ENCODE measurements around the gene IGLL5.
A peak's percentile ranks its signal among the peaks of the same experiment; 100 is the strongest.

Gene IGLL5

DNA sequence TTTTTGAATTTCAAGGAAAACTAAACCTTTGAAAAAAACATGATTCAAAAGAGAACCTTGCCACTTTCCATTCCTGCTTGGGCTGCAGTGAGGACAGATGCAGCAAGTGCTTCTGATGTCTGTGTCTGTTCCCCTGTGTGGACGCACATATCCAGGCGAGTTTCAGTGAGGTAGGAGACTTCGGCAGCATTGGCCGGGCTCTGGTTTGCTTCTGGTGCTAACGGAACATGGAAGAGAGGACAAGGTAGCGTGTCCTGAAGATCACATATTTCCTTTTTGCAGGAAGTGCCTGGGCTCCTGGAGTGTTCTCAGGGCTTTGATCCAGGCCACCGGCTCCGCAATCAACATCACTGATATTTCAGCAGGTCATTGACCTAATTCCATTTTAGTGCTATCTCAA is 33.1 kb upstream of the IGLL5 start:
- ATAC-seq (replicated peaks) (no peak), DNase-seq (no peak)
- Mint-ChIP-seq H3K36me3 (ENCODE audit: insufficient read depth) (no peaks in the 10 kb centered on the region), H3K27ac (no peak overlapping the region), H3K4me1 (ENCODE audit: low read depth in 2 of 2) (peaks cover 20 to 21% of the 10 kb centered on the region in 2 donors), H3K27me3 (no peaks in the 10 kb centered on the region), H3K4me3 (no peak overlapping the region), H3K9me3 (no peaks in the 10 kb centered on the region)

GRCh38 chr22:22855085-22855484 is 32.5 kb upstream of the IGLL5 start:
- Mint-ChIP-seq H3K9me3 (no peaks in the 10 kb centered on the region), H3K36me3 (ENCODE audit: insufficient read depth) (no peaks in the 10 kb centered on the region), H3K27ac (peak overlapping the region in 1 of 2 donors; percentile 44), H3K27me3 (no peaks in the 10 kb centered on the region), H3K4me1 (ENCODE audit: low read depth in 2 of 2) (peaks cover 18 to 20% of the 10 kb centered on the region in 2 donors), H3K4me3 (no peak overlapping the region)
- no peak for ATAC-seq (replicated peaks)
- no peak for DNase-seq

DNA sequence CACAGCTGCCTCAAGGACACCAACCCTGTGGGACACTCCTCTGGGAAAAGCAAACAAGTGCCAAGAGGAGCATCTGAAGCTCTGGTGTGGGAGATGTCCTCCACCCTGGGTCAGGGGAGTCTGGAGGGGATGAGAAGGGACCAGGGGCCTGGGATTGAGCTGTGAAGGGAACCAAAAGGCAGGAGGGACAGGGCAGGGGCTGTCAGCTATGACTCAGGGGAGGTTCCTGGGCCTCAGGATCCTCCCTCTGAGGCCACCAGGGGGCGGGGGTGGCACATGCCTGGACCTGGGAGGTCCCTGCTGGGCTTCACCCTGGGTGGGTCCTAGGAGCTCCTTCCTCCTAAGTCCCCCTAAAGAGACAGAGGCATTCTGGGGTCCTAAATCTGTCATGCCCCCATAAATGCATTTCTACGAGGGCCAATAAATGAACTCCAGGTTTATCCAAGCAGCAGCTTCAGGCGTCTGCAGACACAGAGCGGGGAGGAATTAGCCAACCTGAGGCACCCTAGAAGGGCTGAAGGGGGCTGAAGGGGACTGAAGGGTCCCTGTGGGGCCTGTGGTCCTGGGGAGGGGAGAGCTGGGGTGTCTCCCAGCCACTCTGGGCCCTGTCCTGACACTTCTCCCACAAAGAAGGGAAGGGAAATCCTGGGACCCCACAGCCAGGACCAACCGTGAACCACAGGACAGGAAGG is 31.9 kb upstream of the IGLL5 start:
- H3K4me1 Mint-ChIP-seq (ENCODE audit: low read depth in 2 of 2): peaks cover 17 to 20% of the 10 kb centered on the region in 2 donors
- H3K9me3 Mint-ChIP-seq: no peaks in the 10 kb centered on the region
- ATAC-seq (replicated peaks) (peak; percentile 76), DNase-seq (peak; percentile 19 to 40 (median 26))
- H3K27me3 Mint-ChIP-seq: no peaks in the 10 kb centered on the region
- H3K27ac Mint-ChIP-seq: peak overlapping the region; percentile 35 to 44
- H3K36me3 Mint-ChIP-seq (ENCODE audit: insufficient read depth): no peaks in the 10 kb centered on the region
- H3K4me3 Mint-ChIP-seq: peak overlapping the region in 1 of 2 donors; percentile 5

DNA sequence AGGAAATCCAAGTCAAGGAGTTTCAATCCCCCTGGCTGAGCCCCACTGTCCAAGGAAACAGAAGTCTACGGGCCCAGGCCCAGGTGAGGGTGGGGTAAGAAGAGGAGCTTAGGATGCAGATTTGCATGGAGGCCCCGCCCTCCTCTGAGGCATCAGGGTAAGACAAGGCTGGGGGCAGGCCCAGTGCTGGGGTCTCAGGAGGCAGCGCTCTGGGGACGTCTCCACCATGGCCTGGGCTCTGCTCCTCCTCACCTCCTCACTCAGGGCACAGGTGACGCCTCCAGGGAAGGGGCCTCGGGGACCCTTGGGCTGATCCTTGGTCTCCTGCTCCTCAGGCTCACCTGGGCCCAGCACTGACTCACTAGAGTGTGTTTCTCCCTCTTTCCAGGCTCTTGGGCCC is 31.3 kb upstream of the IGLL5 start:
- Mint-ChIP-seq H3K4me3 (no peak overlapping the region), H3K9me3 (no peaks in the 10 kb centered on the region), H3K4me1 (ENCODE audit: low read depth in 2 of 2) (peaks cover 16 to 20% of the 10 kb centered on the region in 2 donors), H3K27me3 (no peaks in the 10 kb centered on the region), H3K27ac (peak overlapping the region in 1 of 2 donors; percentile 77), H3K36me3 (ENCODE audit: insufficient read depth) (no peaks in the 10 kb centered on the region)
- DNase-seq (no peak), ATAC-seq (replicated peaks) (no peak)

- peak overlapping the region in 1 of 2 donors; percentile 77 for H3K27ac Mint-ChIP-seq
- ATAC-seq (replicated peaks) (no peak), DNase-seq (no peak)
- H3K27me3 Mint-ChIP-seq: no peaks in the 10 kb centered on the region
- no peaks in the 10 kb centered on the region for H3K9me3 Mint-ChIP-seq
- no peaks in the 10 kb centered on the region for H3K36me3 Mint-ChIP-seq (ENCODE audit: insufficient read depth)
- no peak overlapping the region for H3K4me3 Mint-ChIP-seq
- H3K4me1 Mint-ChIP-seq (ENCODE audit: low read depth in 2 of 2): peaks cover 16 to 20% of the 10 kb centered on the region in 2 donors
These were observed 30.6 kb upstream of the IGLL5 start for GRCh38 chr22:22856885-22857606.

DNA sequence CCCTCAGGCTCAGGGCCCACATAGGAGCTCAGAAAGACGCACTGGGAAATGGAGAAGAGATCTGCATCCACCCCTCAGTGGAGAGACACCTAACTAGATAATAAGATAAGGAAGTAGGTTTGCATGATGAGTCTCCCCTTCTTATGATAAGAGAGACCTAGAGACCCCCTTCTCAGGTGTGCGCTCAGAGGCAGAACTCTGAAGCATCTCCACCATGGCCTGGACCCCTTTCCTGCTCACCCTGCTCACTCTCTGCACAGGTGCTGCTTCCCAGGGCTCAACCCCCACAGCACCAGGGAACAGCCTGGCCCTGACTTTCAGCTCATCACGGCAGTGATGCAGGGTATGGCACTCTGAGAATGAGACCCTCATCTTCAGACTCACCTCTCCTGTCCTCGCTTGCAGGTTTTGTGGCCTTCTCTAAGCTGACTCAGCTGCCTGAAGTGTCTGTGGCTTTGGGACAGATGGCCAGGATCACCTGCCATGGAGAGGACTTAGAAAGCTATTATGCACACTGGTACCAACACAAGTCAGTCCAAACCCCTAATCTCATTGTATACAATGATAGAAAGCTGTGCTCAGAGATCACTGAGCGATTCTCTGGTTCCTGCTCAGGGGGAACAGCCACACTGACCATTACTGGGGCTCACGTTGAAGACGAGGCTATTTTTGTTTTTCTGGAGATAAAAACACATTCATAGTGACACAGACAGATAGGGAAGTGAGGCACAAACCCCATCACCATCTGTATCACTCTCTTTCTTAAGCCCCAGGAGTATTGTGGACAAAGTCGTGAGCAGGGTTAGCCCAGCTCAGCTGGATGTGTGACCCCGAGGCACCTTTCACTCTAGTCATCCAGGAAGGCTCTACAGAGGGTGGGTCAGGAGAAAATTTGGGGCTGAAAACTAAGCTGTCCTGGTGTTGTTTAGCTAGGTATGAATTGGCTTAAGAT is 29.7 kb upstream of the IGLL5 start:
- no peak for ATAC-seq (replicated peaks)
- no peaks in the 10 kb centered on the region for H3K27me3 Mint-ChIP-seq
- no peak overlapping the region for H3K27ac Mint-ChIP-seq
- H3K4me1 Mint-ChIP-seq (ENCODE audit: low read depth in 2 of 2): peaks cover 16 to 19% of the 10 kb centered on the region in 2 donors
- H3K9me3 Mint-ChIP-seq: no peaks in the 10 kb centered on the region
- no peak overlapping the region for H3K4me3 Mint-ChIP-seq
- H3K36me3 Mint-ChIP-seq (ENCODE audit: insufficient read depth): no peaks in the 10 kb centered on the region
- DNase-seq: no peak

- Mint-ChIP-seq H3K27ac (no peak overlapping the region), H3K27me3 (no peaks in the 10 kb centered on the region), H3K4me1 (ENCODE audit: low read depth in 2 of 2) (peaks cover 17 to 18% of the 10 kb centered on the region in 2 donors), H3K36me3 (ENCODE audit: insufficient read depth) (no peaks in the 10 kb centered on the region), H3K4me3 (no peak overlapping the region), H3K9me3 (peaks cover 0 to 6% of the 10 kb centered on the region in 2 donors)
- DNase-seq (no peak), ATAC-seq (replicated peaks) (no peak)
These were observed 29.1 kb upstream of the IGLL5 start for GRCh38 chr22:22858559-22858937.

DNA sequence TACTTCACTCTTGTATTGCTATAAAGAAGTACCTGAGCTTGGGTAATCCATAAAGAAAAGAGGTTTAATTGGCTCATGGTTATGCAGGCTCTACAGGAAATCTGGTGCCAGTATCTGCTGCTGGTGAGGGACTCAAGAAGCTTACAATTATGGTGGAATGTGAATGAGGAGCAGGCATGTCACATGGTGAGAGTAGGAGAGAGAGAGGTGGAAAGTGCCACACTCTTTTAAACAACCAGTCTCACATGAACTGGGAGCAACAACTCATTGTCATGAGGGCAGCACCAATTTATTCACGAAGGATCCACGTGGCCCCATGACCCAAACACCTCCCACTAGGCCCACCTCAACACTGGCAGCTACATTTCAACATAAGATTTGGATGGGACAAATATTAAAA is 24.6 kb upstream of the IGLL5 start:
- ATAC-seq (replicated peaks) (no peak), DNase-seq (no peak)
- peaks cover 4 to 15% of the 10 kb centered on the region in 2 donors for H3K9me3 Mint-ChIP-seq
- H3K4me3 Mint-ChIP-seq: no peak overlapping the region
- H3K36me3 Mint-ChIP-seq (ENCODE audit: insufficient read depth): peaks cover 5% of the 10 kb centered on the region
- H3K4me1 Mint-ChIP-seq (ENCODE audit: low read depth in 2 of 2): peaks cover 33 to 45% of the 10 kb centered on the region in 2 donors
- no peaks in the 10 kb centered on the region for H3K27me3 Mint-ChIP-seq
- peak overlapping the region in 1 of 2 donors; percentile 96 for H3K27ac Mint-ChIP-seq

DNA sequence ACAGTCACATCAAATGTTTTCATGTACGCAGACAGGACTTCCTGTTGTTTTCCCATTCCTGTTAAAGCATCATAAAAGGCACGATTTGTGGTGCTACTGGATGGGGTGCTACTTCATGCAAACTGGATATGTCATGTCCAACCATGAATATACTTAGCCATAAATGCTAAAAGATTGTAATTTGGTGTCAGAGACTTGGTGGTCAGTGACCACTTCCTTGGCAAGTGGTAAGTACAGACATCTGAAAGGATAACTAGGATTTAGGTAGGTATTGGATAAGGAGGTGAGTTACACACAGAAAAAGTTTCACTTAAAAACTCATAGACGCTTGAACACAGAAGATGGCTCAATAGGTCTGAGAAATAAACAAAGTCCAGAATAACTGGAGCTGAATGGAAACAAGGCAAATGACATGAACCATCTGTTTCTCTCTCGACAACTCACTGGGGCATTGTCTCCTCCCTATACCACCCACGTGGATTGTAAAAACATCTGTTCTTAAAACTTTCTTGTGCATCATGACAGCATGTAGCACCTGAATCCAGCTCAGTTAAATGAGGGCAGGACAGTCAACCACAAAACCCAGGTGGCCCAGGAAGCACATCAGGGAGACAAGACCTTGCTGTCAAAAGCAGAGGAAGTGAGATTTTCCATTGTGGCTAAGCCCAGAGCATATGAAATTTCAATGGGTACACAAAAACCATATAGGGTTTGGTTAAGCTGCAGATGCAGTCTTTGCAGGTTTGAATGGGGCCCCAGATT is 22.1 kb upstream of the IGLL5 start:
- DNase-seq: peak in 1 of 3 experiments; percentile 26
- H3K36me3 Mint-ChIP-seq (ENCODE audit: insufficient read depth): peaks cover 5% of the 10 kb centered on the region
- H3K27me3 Mint-ChIP-seq: no peaks in the 10 kb centered on the region
- H3K4me1 Mint-ChIP-seq (ENCODE audit: low read depth in 2 of 2): peaks cover 37 to 50% of the 10 kb centered on the region in 2 donors
- peaks cover 4 to 15% of the 10 kb centered on the region in 2 donors for H3K9me3 Mint-ChIP-seq
- peak overlapping the region; percentile 85 to 96 for H3K27ac Mint-ChIP-seq
- peak overlapping the region; percentile 10 to 58 for H3K4me3 Mint-ChIP-seq
- peak; percentile 84 for ATAC-seq (replicated peaks)

DNA sequence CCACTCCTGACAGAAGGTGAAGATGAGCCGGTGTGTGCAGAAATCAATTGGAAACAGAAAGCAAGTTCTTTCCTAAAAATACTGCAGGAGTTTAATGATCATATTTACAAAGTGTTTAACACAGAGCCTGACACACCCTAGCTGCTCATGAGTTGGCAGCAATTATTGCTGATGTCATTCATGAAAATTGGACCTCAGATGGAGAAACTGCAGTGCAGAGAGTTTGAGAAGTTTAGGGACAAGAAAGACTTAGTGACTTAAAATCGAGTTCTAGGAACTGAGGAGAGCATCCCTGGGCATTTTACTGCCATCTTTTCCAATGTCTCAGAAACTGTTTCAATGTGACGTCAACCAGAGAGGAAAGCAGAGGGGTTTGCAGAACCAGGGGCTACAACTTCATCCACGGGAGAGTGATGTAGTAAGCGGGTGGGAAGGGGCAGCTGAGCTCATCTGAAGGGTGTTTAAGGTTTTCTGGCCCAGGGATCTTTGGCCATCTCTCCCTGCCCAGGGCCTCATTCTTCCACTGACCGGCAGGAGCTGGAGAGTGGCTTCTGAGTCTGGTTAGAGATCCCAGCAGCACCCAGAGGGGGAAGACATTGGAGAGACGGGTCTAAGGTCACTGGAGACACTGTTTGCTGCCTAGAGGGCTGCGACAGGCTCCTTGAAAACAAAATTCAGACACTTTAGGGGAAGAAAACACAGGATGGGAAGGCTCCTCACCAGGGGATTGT is 21.1 kb upstream of the IGLL5 start:
- peaks cover 44 to 58% of the 10 kb centered on the region in 2 donors for H3K4me1 Mint-ChIP-seq (ENCODE audit: low read depth in 2 of 2)
- H3K36me3 Mint-ChIP-seq (ENCODE audit: insufficient read depth): peaks cover 5% of the 10 kb centered on the region
- no peak for ATAC-seq (replicated peaks)
- H3K4me3 Mint-ChIP-seq: peak overlapping the region in 1 of 2 donors; percentile 31
- no peaks in the 10 kb centered on the region for H3K27me3 Mint-ChIP-seq
- peaks cover 4 to 15% of the 10 kb centered on the region in 2 donors for H3K9me3 Mint-ChIP-seq
- H3K27ac Mint-ChIP-seq: peak overlapping the region; percentile 85 to 96
- no peak for DNase-seq

GRCh38 chr22:22867996-22868715 is 19.5 kb upstream of the IGLL5 start:
- ATAC-seq (replicated peaks) (no peak), DNase-seq (no peak)
- H3K27me3 Mint-ChIP-seq: no peaks in the 10 kb centered on the region
- H3K9me3 Mint-ChIP-seq: peaks cover 4 to 13% of the 10 kb centered on the region in 2 donors
- peak overlapping the region in 1 of 2 donors; percentile 59 for H3K27ac Mint-ChIP-seq
- H3K36me3 Mint-ChIP-seq (ENCODE audit: insufficient read depth): peaks cover 5% of the 10 kb centered on the region
- no peak overlapping the region for H3K4me3 Mint-ChIP-seq
- peaks cover 45 to 57% of the 10 kb centered on the region in 2 donors for H3K4me1 Mint-ChIP-seq (ENCODE audit: low read depth in 2 of 2)
